Skeletal muscle tissue (tissue), 4 donors: ENCODE measurements around the gene NOL11. TPM values are rescaled to one million over a fixed set of nuclear protein-coding genes. Genes with fewer than 3 reads are reported as not detected.
A peak's percentile ranks its signal among the peaks of the same experiment; 100 is the strongest.
"Not testable (repeated sequence)": the region's sequence is repeated elsewhere in the genome, so short reads cannot be mapped to it uniquely, and the experiment has no call there.

ENCODE experiments used
- H3K27ac ChIP-seq: one replicate; pipeline ENCODE4 v1.7.0; 2013; ENCODE audit warnings: mild to moderate bottlenecking, low read depth, low read length, inconsistent platforms
- H3K27me3 ChIP-seq, 3 donors: one replicate each; pipeline ENCODE4 v1.7.0; 2013; ENCODE audit warnings: low read length in 3 of 3; ENCODE audit not compliant: control insufficient read depth in 3 of 3, insufficient read depth in 3 of 3
- H3K36me3 ChIP-seq, 3 donors: one replicate each; pipeline ENCODE4 v1.7.0; 2013; ENCODE audit warnings: low read length in 3 of 3; ENCODE audit not compliant: control insufficient read depth in 3 of 3, insufficient read depth in 3 of 3
- H3K4me1 ChIP-seq, 3 donors: one replicate each; pipeline ENCODE4 v1.7.0; 2013; ENCODE audit warnings: low read length in 3 of 3, mild to moderate bottlenecking in 3 of 3; ENCODE audit not compliant: control insufficient read depth in 3 of 3, insufficient read depth in 3 of 3
- H3K4me3 ChIP-seq, 3 donors: one replicate each; pipeline ENCODE4 v1.7.0; 2013; ENCODE audit warnings: low read length in 3 of 3
- H3K9ac ChIP-seq, 3 donors: one replicate each; pipeline ENCODE4 v1.7.0; 2013; ENCODE audit warnings: low read length in 3 of 3, mild to moderate bottlenecking in 3 of 3, moderate library complexity in 2 of 3, low read depth in 1 of 3
- H3K9me3 ChIP-seq, 3 donors: one replicate each; pipeline ENCODE4 v1.7.0; 2013; ENCODE audit warnings: low read length in 3 of 3; ENCODE audit not compliant: control insufficient read depth in 3 of 3
- total RNA-seq: library from RNA; depleted of rRNA; stranded (reverse); fragments of >200 nt; gene quantifications from one replicate; pipeline ENCODE4 v1.2.3, GENCODE V29; 2014
- donor health status: Osteomylitis.

Gene NOL11
- total RNA-seq, 1 donor from 2014 or later, result 57.9 TPM

DNA sequence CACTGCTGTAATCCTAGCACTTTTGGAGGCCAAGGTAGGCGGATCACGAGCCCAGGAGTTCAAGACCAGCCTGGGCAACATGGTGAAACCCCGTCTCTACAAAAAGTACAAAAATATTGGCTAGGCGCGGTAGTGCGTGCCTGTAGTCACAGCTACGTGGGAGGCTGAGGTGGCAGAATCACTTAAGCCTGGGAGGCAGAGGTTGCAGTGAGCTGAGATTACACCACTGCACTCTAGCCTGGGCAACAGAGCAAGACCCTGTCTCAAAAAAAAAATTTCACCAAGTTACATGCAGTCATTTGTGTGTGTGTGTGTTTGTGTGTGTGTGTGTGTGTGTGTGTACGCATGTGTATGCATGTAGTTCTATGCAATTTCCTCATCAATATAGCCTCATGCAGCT lies 14.9 kb upstream of the NOL11 start:
- not testable (repeated sequence) for H3K36me3 ChIP-seq, H3K4me1 ChIP-seq, H3K27me3 ChIP-seq, H3K9me3 ChIP-seq, H3K4me3 ChIP-seq, H3K27ac ChIP-seq, H3K9ac ChIP-seq

DNA sequence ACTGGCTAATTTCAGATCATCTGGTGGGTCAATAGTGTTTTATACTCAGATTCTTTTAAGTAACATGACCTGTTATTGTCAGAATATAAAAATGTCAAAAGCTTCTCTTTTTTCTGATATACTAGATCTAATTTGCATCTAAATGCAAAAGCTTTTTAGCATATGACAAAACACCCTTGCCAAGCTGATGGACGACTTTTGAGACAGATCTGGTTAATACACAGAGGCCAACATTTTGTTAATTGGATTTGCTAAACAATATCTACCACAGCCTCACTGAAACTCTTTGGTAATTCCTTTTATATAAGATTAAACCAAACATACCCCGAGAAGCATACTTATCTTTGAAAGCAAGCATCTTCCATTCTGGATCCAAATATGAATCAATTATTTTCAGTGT lies 10.3 kb upstream of the NOL11 start:
- H3K4me1 ChIP-seq, result no peaks in the 10 kb centered on the region

DNA sequence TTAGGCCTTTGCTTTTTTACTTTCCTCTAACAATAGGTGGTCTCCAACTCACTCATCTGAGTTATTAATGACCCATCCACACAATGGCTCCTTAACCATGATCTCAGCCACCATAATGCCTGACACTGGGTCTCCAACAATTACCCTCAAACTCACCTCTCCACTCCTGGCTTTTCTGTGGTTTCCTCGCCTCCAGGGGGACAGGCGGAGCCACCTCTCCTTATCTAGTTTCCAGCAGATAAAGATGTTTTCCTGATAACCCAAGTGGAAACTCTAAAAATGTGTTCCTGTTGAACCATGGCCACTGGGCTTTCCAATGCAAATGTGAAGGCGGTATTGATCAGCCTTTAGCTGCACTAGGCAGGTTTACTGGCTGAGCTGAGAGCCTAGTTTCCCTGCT lies 9.4 kb upstream of the NOL11 start:
- Histone ChIP-seq H3K4me3 (no peak overlapping the region), H3K9me3 (no peaks in the 10 kb centered on the region), H3K27ac (no peak overlapping the region), H3K36me3 (no peaks in the 10 kb centered on the region), H3K9ac (no peak overlapping the region), H3K4me1 (no peaks in the 10 kb centered on the region), H3K27me3 (no peaks in the 10 kb centered on the region)

More for the DNA sequence above, 10.3 kb upstream of the NOL11 start:
- Histone ChIP-seq H3K27me3 (no peaks in the 10 kb centered on the region), H3K27ac (no peak overlapping the region), H3K9ac (no peak overlapping the region), H3K36me3 (no peaks in the 10 kb centered on the region), H3K9me3 (no peaks in the 10 kb centered on the region), H3K4me3 (no peak overlapping the region)

DNA sequence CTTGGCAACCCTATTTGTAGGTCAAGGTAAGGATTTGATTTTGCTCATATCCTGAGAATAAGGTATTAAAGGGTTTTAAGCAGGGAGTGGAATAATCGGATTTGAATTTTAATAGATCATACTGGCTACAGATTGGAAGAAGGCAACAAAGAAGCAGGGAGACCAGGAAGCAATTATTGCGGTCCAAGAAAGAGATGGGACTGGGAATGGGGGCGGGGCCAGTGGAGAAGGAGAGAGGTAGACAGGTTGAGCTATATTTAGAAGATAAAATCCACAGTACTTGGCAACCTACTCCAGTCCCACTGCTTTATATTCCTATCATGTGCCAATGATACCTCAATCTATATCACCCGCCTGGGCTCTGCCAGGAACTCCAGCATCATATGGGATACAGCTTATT lies 5.8 kb upstream of the NOL11 start:
- no peak overlapping the region for H3K9ac ChIP-seq
- no peaks in the 10 kb centered on the region for H3K27me3 ChIP-seq
- no peak overlapping the region for H3K27ac ChIP-seq
- H3K9me3 ChIP-seq, result no peaks in the 10 kb centered on the region
- no peak overlapping the region for H3K4me3 ChIP-seq
- H3K36me3 ChIP-seq, result no peaks in the 10 kb centered on the region
- H3K4me1 ChIP-seq, result peaks cover 0 to 3% (median 0%) of the 10 kb centered on the region in 3 donors

DNA sequence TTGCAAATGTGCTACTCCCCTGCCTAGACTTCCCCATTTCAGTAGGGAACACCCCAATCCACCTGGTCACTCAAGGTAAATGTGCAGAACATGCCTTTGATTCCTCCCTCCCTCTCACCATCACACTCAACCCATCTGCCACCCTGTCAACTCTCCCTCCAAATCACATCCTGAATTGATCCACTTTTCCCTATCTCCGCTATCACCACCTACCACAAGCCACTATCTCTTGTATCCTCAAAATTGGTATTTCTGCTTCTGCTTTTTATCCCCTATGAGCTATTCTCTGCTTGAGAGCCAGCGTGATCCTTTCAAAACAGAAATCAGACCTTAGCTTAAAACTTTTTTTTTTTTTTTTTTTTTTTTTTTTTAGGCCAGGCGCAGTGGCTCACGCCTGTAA lies 5.4 kb upstream of the NOL11 start:
- Histone ChIP-seq H3K4me3 (no peak overlapping the region), H3K36me3 (no peaks in the 10 kb centered on the region), H3K27me3 (no peaks in the 10 kb centered on the region), H3K4me1 (peaks cover 0 to 6% (median 0%) of the 10 kb centered on the region in 3 donors), H3K27ac (no peak overlapping the region), H3K9me3 (no peaks in the 10 kb centered on the region), H3K9ac (no peak overlapping the region)

DNA sequence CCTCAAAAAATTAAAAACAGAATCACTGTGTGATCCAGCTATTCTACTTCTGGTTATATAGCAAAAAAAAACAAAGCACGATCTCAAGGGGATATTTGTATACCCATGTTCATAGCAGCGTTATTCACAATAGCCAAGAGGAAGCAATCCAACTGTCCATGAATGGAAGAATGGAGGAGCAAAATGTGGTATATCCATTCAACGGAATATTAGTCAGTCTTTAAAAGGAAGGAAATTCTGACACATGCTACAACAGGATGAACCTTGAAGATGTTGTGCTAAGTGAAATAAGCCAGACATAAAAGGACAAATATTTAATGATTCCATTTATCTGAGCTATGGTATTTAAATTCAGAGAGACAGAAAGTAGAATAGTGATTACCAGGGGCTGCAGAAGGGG lies 4.6 kb upstream of the NOL11 start:
- peaks cover 0 to 3% (median 0%) of the 10 kb centered on the region in 3 donors for H3K36me3 ChIP-seq
- H3K27me3 ChIP-seq, result no peaks in the 10 kb centered on the region
- H3K9ac ChIP-seq, result no peak overlapping the region
- H3K4me3 ChIP-seq, result no peak overlapping the region
- no peaks in the 10 kb centered on the region for H3K9me3 ChIP-seq
- H3K27ac ChIP-seq, result no peak overlapping the region
- H3K4me1 ChIP-seq, result peaks cover 0 to 6% (median 3%) of the 10 kb centered on the region in 3 donors

DNA sequence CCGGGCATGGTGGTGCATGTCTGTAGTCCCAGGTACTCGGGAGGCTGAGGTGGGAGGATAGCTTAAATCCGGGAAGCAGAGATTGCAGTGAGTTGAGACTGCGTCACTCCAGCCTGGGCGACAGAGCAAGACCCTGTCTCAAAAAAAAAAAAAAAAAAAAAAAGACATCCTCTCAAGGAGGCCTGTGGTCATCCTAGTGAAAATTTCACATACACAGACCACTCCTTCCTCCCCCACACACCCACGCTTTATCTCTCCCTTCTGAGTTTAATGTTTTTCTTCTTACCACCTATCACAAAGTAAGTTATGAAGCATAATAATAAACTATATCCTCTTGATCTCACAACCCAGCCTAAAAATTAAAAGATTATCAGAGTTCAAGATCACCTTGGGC lies 1.3 kb upstream of the NOL11 start:
- H3K27me3 ChIP-seq, result no peaks in the 10 kb centered on the region
- peaks cover 3 to 15% (median 11%) of the 10 kb centered on the region in 3 donors for H3K4me1 ChIP-seq
- H3K4me3 ChIP-seq, result no peak overlapping the region
- no peak overlapping the region for H3K27ac ChIP-seq
- H3K36me3 ChIP-seq, result peaks cover 7 to 8% (median 7%) of the 10 kb centered on the region in 3 donors
- H3K9me3 ChIP-seq, result no peaks in the 10 kb centered on the region
- H3K9ac ChIP-seq, result no peak overlapping the region

DNA sequence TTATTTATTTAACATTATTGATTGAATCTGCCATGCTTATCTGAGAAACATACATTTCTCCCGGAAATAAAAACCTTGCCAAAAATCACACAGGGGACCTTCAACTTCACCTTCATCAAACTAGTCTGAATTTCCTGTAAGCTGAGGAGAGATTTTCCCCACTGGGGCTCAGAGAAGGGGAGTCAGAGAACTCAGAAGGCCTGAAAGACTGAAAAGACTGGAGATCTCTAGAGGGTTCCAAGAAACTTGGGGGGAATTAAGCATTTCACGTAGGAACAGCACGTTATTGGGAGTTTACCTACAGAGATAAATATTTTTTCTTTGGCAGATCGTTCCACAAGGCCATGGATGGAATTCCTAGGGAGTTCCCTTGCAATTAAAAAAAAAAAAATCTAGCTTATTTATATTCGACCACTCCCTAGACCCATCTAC lies 528 bp upstream of the NOL11 start:
- H3K27ac ChIP-seq, result peak overlapping the region; percentile 92
- H3K9ac ChIP-seq, result peak overlapping the region; percentile 63 to 100 (median 66)
- no peaks in the 10 kb centered on the region for H3K27me3 ChIP-seq
- H3K4me3 ChIP-seq, result peak overlapping the region; percentile 63 to 90 (median 79)
- H3K4me1 ChIP-seq, result peaks cover 3 to 15% (median 11%) of the 10 kb centered on the region in 3 donors
- no peaks in the 10 kb centered on the region for H3K9me3 ChIP-seq
- peaks cover 15 to 16% (median 15%) of the 10 kb centered on the region in 3 donors for H3K36me3 ChIP-seq

DNA sequence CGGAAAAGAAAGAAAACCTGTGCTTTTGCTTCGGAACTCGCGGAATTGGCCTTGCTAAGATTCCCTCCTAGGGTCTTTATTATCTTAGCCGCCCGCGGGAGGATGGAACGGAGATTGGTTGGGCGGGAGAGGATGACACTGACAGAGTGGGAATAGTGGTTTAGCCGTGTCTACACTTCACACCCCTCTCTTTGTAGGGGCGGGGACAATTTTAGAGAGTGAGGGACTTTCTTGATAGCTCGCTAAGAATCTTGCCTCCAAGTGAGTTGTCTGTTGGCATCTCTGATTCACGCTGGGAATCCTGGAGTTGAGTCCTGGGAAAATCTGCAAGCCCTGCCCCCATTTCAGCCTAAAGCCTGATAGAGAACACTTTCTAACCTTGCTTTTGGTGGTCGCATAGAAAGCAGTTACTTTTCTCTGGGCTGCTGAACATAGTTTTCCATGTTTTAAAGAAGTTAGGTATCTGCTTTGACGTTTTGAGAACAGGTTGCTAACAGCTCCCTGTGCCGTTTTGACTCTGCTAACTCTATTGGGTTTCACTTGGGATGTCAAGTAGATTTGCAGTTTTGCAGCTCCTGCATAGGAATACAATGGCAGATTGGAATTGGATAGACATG lies 697 bp downstream of the NOL11 start:
- peak overlapping the region; percentile 92 to 100 (median 99) for H3K4me3 ChIP-seq
- peak overlapping the region; percentile 92 for H3K27ac ChIP-seq
- H3K9ac ChIP-seq, result peak overlapping the region; percentile 99 to 100 (median 100)
- H3K9me3 ChIP-seq, result no peaks in the 10 kb centered on the region
- peaks cover 3 to 15% (median 11%) of the 10 kb centered on the region in 3 donors for H3K4me1 ChIP-seq
- no peaks in the 10 kb centered on the region for H3K27me3 ChIP-seq
- H3K36me3 ChIP-seq, result peaks cover 20 to 23% (median 22%) of the 10 kb centered on the region in 3 donors

DNA sequence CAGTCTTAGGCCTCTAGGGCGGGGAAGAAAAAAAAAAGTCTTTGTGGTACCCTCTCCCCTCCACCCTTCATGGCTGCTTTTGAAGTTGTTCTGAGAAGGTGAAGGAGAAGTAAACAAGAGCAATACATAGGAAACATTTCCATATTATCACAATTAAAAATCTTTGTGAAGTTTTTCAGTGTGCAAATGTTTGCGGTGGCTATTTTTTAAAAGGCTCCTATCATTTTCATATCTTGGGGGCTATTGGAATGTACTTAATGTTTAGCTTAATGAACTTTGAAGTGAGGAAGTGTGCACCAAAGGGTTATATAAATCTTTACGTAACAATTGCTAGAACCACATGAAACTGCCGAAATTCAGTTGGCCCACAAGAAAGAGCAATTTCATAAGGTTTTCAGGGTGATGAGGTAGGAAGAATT lies 7.6 kb downstream of the NOL11 start:
- no peak overlapping the region for H3K4me3 ChIP-seq
- H3K27me3 ChIP-seq, result no peaks in the 10 kb centered on the region
- no peak overlapping the region for H3K27ac ChIP-seq
- H3K36me3 ChIP-seq, result peaks cover 60 to 74% (median 70%) of the 10 kb centered on the region in 3 donors
- H3K9ac ChIP-seq, result no peak overlapping the region
- no peaks in the 10 kb centered on the region for H3K9me3 ChIP-seq
- H3K4me1 ChIP-seq, result no peaks in the 10 kb centered on the region
